MM.1S (cell line): Measurements from ENCODE around the gene RASD2.

Source experiments
- DNase-seq: peaks from one replicate; pipeline ENCODE4 v3.0.0-alpha.2; 2015
- H2AFZ ChIP-seq: fragments of 300-600 bp; sonication (generic); 2 replicates; pipeline ENCODE4 v1.6.0; 2016; ENCODE audit warnings: antibody characterized with exemption, low read length
- H3F3A ChIP-seq: fragments of 300-600 bp; sonication (generic); 2 replicates; pipeline ENCODE4 v1.6.1; 2016; ENCODE audit warnings: mild to moderate bottlenecking, antibody characterized with exemption, low read length, moderate library complexity, mixed read lengths; ENCODE audit not compliant: insufficient read depth
- H3K27ac ChIP-seq: fragments of 300-600 bp; sonication (generic); 2 replicates; pipeline ENCODE4 v1.5.1; 2016; ENCODE audit warnings: mild to moderate bottlenecking, low read length
- H3K27me3 ChIP-seq: fragments of 300-600 bp; sonication (generic); replicated peaks from 2 replicates; pipeline ENCODE4 v1.6.0; 2016; ENCODE audit warnings: low read length; ENCODE audit not compliant: insufficient read depth
- H3K36me3 ChIP-seq: fragments of 300-600 bp; sonication (generic); replicated peaks from 2 replicates; pipeline ENCODE4 v1.6.1; 2016; ENCODE audit warnings: mild to moderate bottlenecking, low read length, mixed read lengths; ENCODE audit not compliant: insufficient read depth
- H3K4me1 ChIP-seq: fragments of 300-600 bp; sonication (generic); 2 replicates; pipeline ENCODE4 v1.6.1; 2016; ENCODE audit warnings: low read length, mixed read lengths
- H3K4me2 ChIP-seq: fragments of 300-600 bp; sonication (generic); 2 replicates; pipeline ENCODE4 v1.6.0; 2016; ENCODE audit warnings: low read depth, low read length
- H3K4me3 ChIP-seq: fragments of 300-600 bp; sonication (generic); 2 replicates; pipeline ENCODE4 v1.5.1; 2016; ENCODE audit warnings: low read length, mixed read lengths
- H3K79me2 ChIP-seq: fragments of 300-600 bp; sonication (generic); 2 replicates; pipeline ENCODE4 v1.6.1; 2016; ENCODE audit warnings: mixed run types, low read length, mixed read lengths
- H3K9ac ChIP-seq: fragments of 300-600 bp; sonication (generic); 2 replicates; pipeline ENCODE4 v1.6.1; 2016; ENCODE audit warnings: low read length, mixed read lengths
- H3K9me2 ChIP-seq: fragments of 300-600 bp; sonication (generic); replicated peaks from 2 replicates; pipeline ENCODE4 v1.6.1; 2016; ENCODE audit warnings: mild to moderate bottlenecking, low read length, mixed read lengths; ENCODE audit not compliant: insufficient read depth
- H3K9me3 ChIP-seq: fragments of 300-600 bp; sonication (generic); replicated peaks from 2 replicates; pipeline ENCODE4 v1.6.1; 2016; ENCODE audit warnings: mild to moderate bottlenecking, low read length, mixed read lengths; ENCODE audit not compliant: insufficient read depth
- H4K20me1 ChIP-seq: fragments of 300-600 bp; sonication (generic); 2 replicates; pipeline ENCODE4 v1.6.1; 2016; ENCODE audit warnings: mild to moderate bottlenecking, low read length, moderate library complexity, mixed read lengths; ENCODE audit not compliant: insufficient read depth
- EZH2 ChIP-seq: fragments of 300-600 bp; sonication (generic); optimal IDR thresholded peaks from 2 replicates; pipeline ENCODE3; 2017; ENCODE audit warnings: low read depth, mild to moderate bottlenecking, antibody characterized with exemption, low read length, mixed read lengths
- EZH2phosphoT487 ChIP-seq: fragments of 300-600 bp; sonication (generic); IDR thresholded peaks from 2 replicates; pipeline ENCODE4 v1.6.1; 2018; ENCODE audit warnings: antibody characterized with exemption, low read length
- TF ChIP-seq, protein P1 (sequence below): fragments of 300-600 bp; sonication (generic); IDR thresholded peaks from 2 replicates; pipeline ENCODE4 v1.5.1; 2016; ENCODE audit warnings: antibody characterized with exemption, low read length, mixed read lengths

The RASD2 gene

DNA sequence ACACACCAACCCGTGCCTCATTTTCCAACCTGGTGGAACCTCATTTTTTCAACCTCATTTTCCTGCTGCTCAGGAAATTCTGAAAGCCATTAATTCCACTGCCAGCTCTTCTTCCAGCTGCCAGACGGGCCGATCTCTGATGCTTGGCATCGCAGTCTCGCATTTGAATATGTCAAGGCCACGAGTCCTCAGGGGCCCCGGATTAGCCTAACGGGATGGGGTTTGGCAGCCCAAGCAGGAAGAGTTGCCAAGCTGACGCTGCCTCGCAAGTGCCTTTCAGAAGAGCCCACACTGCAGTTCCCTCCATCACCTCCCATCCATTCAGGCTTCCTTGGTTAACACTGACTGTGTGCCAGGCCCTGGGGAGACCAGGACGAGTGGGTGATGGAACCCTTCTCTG, 8.7 kb downstream of the RASD2 start:
- no peak for DNase-seq
- no peak overlapping the region for H3K4me3 ChIP-seq

DNA sequence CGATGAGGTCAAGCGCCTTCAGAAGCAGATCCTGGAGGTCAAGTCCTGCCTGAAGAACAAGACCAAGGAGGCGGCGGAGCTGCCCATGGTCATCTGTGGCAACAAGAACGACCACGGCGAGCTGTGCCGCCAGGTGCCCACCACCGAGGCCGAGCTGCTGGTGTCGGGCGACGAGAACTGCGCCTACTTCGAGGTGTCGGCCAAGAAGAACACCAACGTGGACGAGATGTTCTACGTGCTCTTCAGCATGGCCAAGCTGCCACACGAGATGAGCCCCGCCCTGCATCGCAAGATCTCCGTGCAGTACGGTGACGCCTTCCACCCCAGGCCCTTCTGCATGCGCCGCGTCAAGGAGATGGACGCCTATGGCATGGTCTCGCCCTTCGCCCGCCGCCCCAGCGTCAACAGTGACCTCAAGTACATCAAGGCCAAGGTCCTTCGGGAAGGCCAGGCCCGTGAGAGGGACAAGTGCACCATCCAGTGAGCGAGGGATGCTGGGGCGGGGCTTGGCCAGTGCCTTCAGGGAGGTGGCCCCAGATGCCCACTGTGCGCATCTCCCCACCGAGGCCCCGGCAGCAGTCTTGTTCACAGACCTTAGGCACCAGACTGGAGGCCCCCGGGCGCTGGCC, 11.0 kb downstream of the RASD2 start:
- Histone ChIP-seq H3K27me3 (peaks cover 26% of the 10 kb centered on the region), H3K9me3 (no peaks in the 10 kb centered on the region), H3K27ac (no peak overlapping the region), H3K36me3 (no peaks in the 10 kb centered on the region), H2AFZ (no peak overlapping the region), H3K9ac (no peak overlapping the region), H3K4me3 (no peak overlapping the region), H3F3A (peaks cover 3% of the 10 kb centered on the region; the same call in 1 of the 2 replicates), H3K4me1 (peaks cover 15% of the 10 kb centered on the region), H4K20me1 (no peaks in the 10 kb centered on the region), H3K4me2 (no peak overlapping the region), H3K9me2 (no peaks in the 10 kb centered on the region), H3K79me2 (no peaks in the 10 kb centered on the region)
- DNase-seq: no peak
- TF ChIP-seq, protein P1, sequence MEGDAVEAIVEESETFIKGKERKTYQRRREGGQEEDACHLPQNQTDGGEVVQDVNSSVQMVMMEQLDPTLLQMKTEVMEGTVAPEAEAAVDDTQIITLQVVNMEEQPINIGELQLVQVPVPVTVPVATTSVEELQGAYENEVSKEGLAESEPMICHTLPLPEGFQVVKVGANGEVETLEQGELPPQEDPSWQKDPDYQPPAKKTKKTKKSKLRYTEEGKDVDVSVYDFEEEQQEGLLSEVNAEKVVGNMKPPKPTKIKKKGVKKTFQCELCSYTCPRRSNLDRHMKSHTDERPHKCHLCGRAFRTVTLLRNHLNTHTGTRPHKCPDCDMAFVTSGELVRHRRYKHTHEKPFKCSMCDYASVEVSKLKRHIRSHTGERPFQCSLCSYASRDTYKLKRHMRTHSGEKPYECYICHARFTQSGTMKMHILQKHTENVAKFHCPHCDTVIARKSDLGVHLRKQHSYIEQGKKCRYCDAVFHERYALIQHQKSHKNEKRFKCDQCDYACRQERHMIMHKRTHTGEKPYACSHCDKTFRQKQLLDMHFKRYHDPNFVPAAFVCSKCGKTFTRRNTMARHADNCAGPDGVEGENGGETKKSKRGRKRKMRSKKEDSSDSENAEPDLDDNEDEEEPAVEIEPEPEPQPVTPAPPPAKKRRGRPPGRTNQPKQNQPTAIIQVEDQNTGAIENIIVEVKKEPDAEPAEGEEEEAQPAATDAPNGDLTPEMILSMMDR: no peak
- TF ChIP-seq EZH2phosphoT487: no peak
- no peak for TF ChIP-seq EZH2

More for the DNA sequence above, 8.7 kb downstream of the RASD2 start:
- Histone ChIP-seq H3K9me3 (no peaks in the 10 kb centered on the region), H3K36me3 (no peaks in the 10 kb centered on the region), H3K27ac (no peak overlapping the region), H3K27me3 (peaks cover 50% of the 10 kb centered on the region), H3K79me2 (no peaks in the 10 kb centered on the region), H2AFZ (no peak overlapping the region), H3K4me2 (no peak overlapping the region), H3F3A (peaks cover 3% of the 10 kb centered on the region; the same call in 1 of the 2 replicates), H4K20me1 (no peaks in the 10 kb centered on the region), H3K9me2 (no peaks in the 10 kb centered on the region), H3K9ac (no peak overlapping the region), H3K4me1 (peaks cover 13% of the 10 kb centered on the region)
- TF ChIP-seq, protein P1: no peak

DNA sequence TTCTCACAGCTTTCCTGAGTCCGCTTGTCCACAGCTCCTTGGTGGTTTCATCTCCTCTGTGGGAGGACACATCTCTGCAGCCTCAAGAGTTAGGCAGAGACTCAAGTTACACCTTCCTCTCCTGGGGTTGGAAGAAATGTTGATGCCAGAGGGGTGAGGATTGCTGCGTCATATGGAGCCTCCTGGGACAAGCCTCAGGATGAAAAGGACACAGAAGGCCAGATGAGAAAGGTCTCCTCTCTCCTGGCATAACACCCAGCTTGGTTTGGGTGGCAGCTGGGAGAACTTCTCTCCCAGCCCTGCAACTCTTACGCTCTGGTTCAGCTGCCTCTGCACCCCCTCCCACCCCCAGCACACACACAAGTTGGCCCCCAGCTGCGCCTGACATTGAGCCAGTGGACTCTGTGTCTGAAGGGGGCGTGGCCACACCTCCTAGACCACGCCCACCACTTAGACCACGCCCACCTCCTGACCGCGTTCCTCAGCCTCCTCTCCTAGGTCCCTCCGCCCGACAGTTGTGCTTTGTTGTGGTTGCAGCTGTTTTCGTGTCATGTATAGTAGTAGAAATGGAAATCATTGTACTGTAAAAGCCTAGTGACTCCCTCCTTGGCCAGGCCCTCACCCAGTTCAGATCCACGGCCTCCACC, 11.7 kb downstream of the RASD2 start:
- H2AFZ ChIP-seq: peak overlapping the region; percentile 46; the same call in 1 of the 2 replicates
- peak; percentile 94 for DNase-seq

More for the DNA sequence above, 11.7 kb downstream of the RASD2 start:
- Histone ChIP-seq H3K4me1 (peaks cover 17% of the 10 kb centered on the region), H3K27ac (no peak overlapping the region), H3K79me2 (no peaks in the 10 kb centered on the region), H3K4me2 (peak overlapping the region; percentile 75), H3F3A (peaks cover 3% of the 10 kb centered on the region; the same call in 1 of the 2 replicates), H3K9ac (no peak overlapping the region), H3K9me2 (no peaks in the 10 kb centered on the region), H3K9me3 (no peaks in the 10 kb centered on the region), H3K4me3 (no peak overlapping the region), H3K27me3 (peaks cover 20% of the 10 kb centered on the region), H4K20me1 (no peaks in the 10 kb centered on the region), H3K36me3 (no peaks in the 10 kb centered on the region)
- TF ChIP-seq EZH2phosphoT487 (no peak), EZH2 (no peak)
- TF ChIP-seq, protein P1: no peak
